Activated naive CD8-positive, alpha-beta T cell treated with anti-CD3 and anti-CD28 coated beads, Interleukin-2, amount 50 U/mL, for 16 hours (primary cell): ENCODE measurements around the gene GFER.

ENCODE experiments used
- DNase-seq: peaks from one replicate; pipeline ENCODE4 v3.0.0-alpha.2; 2020; ENCODE audit warnings: low read depth, low spot score

The GFER gene

DNA sequence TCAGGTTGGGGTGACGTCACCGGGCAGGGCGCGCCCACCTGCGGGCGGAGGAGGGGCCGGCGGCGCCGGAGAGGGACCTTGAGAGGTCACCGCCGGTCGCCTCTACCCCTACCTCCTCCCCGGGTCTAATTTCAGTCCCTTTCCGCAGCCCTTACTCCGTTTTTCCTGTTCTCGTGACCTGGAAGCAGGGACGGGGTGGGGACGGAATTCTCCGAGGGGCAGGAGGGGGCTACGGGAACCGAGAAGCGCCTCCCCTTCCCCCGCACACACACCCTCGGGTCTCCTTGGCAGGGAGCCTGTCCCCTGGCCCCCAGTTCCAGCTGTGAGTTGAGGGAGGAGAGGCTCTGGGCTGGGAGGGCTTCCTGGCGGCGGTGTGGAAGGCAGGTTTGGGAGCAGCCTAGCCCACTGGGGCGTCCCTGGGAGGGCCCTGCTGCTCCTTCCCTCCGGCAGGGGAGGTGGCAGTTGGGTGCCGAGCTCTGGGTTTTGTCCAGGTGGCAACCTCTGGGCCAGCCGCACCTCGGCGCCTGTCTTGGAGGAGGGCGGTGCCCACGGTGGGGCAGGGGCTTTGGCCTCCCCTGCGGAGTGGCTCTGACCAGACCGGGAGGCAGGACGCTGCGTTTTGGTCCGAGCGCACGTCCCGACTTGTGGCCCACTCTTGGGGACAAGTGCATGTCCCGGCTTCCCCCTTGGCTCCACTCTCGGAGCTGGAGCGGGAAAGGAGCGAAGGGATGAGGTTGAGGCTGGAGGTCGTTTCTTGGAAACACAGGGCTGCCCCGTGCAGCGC is 6.5 kb downstream of the GFER start:
- no peak for DNase-seq

DNA sequence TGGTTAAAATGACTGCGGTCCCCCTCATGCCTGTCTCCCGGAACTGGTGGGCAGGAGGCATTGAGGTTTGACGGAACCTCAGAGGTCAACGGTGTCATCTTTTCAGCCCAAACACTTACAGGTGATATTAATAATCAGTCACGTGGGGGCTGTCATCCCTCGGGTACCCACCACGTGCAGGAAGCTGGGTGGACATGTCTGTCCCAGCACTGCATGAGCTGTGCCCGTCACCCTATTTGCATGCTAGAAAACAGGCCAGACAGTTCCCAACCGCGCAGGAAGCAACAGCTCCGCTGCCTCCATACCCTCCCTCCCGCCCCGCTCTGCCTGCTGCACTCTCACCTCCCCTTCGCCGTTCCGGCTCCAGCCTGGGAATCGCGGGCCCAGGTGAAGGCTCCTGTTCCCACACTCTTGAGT is 7.2 kb downstream of the GFER start:
- DNase-seq: no peak

DNA sequence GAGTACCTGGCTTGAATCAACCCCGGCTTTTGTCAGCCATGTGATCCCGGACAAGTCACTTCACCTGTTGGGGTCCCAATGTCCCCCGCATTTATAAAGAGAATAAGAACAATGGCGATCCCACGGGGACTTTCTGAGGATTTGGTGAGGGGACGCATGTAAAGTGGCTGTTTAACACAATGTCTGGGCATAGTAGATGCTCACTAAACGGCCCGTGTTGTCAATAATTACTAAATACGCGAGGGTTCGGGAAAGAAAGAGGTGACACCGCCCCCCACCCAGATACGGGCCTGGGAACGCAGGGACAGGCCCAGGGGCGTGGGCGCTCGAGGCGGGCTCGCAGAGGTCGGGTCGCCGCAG is 7.6 kb downstream of the GFER start:
- no peak for DNase-seq

DNA sequence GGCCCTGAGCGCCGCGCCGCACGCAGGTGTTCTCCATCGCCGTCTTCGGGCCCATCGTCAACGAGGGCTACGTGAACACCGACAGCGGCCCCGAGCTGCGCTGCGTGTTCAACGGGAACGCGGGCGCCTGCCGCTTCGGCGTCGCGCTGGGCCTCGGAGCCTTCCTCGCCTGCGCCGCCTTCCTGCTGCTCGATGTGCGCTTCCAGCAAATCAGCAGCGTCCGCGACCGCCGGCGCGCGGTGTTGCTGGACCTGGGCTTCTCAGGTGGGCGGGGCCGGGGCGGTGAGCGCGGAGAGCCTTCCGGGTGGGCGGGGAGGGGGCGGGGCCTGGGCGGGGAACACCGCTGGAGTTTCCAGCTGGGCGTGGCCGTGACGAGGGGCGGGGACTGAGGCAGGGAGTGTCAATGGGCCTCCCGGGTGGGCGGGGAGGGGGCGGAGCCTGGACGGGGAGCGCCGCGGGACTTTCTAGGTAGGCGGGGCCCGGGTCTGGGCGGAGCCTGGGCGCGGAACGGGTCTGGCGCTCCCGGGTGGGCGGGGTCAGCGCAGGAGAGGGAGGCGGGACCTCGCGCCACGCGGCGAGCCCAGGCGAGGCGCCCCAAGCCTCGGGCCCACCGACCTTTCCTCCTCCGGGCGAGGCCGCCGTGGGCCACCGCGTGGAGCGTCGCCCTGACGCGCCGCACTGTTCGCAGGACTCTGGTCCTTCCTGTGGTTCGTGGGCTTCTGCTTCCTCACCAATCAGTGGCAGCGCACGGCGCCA is 8.1 kb downstream of the GFER start:
- peak; percentile 94 for DNase-seq

DNA sequence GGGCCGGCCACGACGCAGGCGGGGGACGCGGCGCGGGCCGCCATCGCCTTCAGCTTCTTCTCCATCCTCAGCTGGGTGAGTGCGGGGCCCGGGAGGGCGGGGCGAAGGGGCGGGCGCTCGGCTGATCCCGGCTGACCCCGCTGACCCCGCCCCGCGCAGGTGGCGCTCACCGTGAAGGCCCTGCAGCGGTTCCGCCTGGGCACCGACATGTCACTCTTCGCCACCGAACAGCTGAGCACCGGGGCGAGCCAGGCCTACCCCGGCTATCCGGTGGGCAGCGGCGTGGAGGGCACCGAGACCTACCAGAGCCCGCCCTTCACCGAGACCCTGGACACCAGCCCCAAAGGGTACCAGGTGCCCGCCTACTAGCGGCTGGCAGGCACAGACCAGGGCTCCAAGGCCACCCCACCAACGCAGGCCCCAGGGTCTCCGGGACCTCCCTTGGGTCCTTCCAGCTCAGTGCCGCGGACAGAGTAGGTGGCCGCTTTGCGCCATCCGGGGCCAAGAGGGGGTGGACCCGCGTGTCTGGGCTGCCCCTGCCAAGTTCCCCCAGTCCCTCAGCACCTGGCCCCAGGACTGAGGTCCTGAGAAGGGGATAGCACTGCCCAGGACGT is 8.8 kb downstream of the GFER start:
- no peak for DNase-seq

DNA sequence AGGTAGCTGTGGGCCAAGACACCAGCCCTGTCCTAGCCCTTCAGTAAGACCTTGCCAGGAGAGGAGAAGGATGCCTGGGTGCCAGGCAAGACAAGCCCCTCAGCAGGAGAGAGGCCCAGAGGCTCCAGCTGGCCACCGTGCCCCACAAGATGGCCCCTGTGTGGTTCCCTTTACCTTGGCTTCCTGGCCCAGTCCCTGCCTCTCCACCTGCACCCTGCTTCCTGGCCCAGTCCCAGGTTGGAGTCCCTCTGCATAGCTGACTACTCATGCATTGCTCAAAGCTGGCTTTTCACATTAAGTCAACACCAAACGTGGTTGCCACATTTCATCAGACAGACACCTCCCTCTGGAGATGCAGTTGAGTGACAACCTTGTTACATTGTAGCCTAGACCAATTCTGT is 9.7 kb downstream of the GFER start:
- no peak for DNase-seq

DNA sequence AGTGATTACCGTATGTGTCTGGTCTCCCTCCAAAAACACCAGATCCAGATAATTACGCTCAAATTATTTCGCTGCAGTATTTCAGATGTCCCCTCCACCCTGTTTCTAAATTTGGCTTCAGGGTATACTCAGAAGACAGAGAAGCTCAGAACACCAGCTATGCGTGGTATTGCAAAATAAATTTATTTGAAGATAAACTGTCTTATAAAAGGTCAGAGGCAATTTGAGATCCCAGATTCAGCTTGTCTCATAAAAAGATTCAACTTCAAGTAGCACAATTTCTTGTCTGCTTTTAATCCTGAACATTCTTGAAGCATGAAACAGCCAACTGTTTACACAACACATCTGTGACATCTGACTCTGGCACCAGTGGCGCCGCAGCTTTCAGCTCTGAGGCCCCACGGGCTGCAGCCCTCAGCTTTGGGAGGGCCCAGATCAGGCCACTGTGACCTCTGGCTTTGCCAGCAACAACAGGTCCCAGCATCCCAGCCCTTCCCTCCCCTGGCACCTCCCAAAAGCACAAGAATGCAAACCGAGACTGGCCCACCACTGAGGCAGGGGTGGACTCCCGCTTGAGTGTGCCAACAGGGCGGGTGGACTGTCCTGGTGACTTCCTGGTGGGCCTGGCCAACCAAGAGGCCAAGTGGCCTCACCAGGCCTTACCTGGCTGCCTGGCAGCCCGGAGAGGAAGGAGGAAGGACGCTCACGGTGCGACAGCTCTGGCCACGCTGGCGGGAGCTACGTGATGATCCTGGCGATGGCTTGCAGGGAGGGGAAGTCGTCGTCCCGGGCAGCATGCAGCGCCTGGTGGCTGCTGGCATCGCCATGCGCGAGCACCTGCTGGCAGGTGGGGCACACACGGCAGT is 13.7 kb downstream of the GFER start:
- no peak for DNase-seq

DNA sequence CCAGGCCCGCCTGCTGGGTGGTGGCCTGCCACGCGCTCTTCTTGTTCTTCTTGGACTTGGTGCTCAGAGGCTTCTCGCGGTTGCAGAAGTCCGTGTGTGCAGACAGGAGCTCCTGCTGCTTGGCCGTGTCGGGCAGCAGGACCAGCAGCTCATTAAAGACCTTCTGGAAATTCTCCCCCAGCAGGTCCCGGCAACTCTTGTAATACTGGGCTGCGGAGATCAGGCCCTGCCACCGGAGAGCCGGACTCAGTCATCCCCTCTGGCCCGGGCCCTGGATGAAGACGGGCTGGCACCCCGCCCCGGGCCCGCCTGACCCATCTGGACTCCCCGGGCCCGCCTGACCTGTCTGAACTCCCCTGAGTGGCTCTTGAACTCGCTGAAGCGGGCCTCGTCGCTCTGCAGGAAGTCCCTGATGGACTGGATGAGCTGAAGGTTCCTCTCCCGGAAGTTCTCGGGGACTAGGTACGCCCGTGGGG is 14.4 kb downstream of the GFER start:
- DNase-seq: no peak

DNA sequence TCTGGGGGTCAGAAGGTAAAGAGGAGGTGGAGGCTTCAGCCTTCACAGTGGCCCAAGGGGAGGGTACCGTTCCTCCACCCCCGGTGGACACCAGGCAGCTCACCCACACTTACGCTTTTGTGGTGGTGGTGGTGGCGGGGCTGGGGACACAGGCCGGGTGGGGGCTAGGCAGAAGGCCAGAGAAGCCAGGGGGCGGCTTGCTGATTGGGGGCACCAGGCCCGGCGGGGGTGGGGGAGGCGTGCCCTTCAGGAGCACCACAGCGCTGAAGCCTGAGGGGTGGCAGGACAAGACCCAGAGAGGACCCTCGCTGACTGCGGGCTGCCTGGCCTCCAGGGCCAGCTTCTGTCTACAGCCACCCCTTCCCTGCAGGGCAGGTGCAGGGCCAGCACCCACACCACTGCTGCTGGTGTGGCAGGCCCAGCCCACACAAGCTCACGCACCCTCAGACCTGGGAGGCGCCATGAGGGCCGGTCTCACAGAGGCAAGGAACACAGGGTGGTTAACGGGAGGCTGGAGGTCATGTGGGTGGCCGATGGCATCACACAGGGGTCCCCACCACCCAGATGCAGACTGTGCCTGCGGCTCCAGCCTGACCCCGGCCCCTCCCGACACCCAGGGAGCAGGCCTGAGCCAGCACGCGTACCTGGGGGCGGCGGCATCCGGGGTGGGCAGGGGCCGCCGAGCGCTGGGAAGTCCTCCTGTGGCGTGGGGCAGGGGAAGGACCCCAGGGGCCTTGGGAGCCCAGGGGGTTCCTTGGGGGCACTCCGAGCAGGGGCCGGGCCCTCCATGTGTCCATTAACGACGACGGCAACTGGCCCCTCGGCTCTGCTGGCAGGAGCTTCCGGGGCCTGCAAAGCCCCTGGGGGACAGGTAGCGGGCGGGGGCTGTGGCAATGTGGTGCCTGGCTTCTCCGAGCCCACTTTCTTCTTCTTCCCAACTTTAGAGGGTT is 15.1 kb downstream of the GFER start:
- no peak for DNase-seq

DNA sequence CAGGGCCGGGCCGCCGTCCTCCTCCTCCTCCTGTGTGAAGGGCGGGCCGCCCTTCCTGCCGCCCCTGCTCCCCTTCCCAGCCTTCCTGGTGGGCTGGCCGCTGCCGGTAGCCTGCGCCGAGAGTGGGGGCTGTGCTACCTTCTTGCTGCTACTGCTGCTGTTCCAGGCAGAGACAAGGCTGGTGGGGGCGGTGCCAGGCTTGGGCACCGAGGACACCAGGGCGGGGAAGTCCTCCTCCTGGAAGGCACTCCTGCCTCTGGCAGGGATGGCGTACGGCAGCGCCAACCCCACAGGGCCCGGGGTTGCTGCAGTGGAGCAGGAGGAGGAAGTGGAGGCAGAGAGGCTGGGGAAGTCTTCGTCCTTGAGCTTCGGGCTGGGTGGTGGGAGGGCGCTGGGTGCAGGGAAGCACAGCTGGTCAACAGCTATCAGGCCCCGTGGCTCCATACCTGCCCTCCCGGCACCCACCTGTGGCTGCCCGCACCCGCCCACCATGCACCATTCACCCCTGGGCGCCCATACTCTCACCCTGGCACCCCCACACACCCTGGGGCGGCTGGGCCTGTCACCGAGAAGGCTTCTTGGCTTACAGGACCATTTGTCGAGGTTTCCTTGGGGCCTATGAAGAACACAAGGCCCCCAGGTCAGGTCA is 16.0 kb downstream of the GFER start:
- DNase-seq: no peak

DNA sequence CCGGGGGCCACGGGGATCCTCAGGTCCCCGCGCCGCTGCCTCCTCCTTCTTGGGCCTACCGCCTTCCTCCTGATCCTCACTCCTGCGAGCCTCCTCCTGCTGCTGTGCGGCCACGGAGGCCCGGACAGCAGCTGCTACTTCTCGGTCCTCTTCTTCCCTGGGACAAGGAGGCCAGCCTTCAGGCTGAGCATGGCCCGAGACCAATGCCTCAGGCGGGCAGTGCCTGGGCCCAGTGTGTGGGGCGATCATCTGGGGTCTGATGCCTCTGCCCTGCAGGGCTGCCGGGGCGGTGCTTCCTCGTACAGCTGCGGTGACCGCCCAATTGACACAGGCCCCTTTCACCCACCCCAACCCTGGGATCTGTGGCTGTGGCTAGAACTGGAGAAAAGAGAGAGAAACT is 17.0 kb downstream of the GFER start:
- DNase-seq: no peak

DNA sequence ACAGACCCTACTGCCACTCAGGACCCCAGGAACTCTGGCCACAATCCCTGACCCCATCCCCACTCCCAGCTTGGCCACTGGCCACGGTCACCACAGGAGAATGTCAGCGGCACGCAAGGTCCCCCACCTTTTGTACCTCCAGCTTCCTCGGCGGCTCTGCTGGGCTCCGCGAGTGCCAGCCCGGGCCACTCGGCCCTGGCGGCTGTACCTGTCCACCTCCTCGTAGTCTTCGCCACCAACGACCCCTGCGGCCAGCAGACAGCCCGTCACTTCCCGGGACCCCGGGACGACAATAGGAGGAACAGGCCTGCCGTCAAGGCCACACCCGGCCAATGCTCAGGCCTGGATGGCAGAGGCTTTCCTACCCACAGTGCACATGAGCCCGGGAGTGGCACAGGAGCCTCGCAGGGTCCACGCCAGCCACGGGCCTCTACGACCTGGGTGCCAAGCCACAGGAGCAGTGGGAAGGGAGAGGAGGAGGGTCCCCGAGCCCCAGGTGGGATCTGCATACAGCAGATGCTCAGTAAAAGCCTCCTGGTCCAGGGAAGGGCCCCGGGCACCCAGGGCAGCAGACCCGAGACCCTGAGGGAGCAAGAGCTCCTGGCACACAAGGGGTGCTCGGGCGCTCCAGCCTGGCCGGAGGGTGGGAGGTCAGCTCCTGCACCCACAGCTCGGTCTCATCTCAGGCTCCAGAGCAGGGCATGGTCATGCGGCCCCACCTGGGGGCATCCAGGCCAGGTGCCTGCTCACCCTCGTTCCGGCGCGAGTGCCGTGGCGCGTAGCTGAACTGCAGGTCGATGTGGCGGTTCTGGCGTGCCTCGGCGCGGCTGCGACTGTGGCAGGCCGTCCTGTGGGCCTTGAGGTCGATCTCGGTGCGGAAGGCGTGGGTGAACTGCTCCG is 17.7 kb downstream of the GFER start:
- no peak for DNase-seq

DNA sequence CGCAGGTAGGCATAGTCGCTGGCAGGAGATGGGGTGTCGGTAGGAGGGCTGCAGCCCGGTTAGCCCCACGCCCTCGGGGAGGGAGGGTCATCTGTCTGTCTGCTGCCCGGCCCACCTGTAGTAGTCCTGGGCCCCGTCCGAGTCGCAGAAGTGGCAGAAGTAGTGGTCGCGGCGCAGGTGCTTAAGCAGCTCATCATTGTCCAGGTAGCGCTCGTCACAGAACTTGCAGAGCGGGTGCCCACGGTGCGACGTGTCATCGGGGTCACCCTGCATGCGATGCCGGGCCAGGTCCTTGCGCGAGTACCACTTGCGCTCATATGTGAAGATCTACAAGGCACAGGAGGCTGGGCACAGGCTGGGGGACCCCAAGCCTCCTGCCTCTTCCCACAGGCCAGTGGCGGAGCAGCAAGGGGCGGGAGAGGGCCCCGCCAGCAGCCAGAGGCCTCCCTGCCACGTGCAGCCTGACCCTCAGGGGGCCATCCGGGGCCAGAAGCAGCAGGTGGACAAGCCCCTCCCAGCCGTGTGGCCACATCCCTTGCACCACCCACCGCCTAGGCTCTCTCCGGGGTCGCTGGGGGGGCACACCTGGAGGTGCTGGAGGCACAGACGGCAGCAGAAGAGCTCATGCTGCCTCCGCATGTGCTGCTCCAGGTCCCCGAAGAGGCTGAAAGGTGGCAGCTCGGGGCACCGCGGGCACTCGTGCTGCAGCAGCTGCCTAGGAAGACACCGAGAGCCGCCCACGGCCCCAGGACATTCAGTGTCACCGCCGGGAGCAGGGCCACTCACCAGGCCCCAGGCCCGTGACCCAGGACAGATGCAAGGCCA is 18.6 kb downstream of the GFER start:
- no peak for DNase-seq

DNA sequence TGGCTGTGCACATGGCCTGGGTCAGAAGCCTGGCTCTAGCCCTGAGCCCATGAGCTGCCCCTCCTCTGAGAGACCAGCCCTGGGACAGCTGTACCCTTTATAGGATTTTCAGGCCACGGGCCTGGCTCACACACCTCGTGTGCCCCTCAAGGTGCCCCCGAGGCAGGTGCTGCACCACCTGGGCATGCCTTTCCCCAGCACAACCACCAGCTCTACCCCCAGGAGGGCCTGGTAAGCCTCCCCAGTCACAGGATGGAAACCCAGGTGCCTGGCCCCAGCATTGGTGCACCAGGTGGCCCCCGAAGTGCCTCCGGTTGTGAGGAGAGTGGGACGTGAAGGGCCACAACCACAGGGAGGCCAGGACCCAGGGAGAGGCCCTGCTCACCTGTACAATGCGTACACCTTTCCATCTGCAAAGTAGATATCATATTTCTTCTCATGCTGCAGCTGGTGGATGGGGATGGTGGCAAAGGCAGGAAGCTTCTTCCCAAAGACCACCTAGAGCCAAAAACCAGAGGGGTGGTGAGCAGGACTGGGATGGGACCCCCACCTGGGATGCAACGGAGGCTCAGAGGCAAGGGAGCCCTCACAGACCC is 19.3 kb downstream of the GFER start:
- DNase-seq: no peak

DNA sequence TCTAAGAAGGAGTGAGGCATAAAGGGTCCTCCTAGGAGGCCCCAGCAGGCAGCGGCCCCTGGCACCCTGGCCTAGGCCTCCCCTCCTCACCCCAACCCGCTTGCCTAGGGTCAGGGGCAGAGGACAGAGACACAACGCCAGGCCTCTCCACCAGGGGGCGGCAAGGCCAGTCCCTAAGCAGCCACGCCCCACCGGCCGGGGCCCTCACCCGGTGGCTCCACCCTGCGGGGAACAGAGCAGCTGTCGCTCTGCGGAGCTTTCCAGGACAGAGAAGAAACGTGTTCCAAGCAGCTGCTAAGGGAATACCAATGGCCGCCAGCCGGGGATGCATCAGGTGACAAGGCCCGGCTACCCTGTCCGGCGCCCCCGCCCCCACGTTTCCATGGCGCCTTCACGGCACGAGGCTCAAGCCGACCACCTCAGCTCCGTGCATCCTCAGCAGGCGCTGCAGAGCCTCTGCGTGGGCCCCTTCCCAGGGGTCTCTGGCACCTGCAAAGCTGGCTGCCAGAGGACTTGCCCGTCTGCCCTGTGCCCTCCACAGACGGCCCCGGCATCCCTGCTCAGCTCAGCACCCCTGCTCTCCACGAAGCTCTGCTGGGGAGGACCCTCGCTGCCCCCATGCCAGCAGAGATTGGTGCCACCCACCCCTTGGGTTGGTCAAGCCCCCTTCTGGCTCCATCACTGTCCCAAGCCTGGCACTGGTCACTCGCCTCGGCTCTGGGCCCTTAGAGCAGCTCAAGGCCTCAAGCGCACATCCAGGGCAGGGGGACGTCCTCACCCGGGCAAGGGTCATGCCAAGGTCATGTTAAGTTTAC is 20.0 kb downstream of the GFER start:
- DNase-seq: peak; percentile 77

DNA sequence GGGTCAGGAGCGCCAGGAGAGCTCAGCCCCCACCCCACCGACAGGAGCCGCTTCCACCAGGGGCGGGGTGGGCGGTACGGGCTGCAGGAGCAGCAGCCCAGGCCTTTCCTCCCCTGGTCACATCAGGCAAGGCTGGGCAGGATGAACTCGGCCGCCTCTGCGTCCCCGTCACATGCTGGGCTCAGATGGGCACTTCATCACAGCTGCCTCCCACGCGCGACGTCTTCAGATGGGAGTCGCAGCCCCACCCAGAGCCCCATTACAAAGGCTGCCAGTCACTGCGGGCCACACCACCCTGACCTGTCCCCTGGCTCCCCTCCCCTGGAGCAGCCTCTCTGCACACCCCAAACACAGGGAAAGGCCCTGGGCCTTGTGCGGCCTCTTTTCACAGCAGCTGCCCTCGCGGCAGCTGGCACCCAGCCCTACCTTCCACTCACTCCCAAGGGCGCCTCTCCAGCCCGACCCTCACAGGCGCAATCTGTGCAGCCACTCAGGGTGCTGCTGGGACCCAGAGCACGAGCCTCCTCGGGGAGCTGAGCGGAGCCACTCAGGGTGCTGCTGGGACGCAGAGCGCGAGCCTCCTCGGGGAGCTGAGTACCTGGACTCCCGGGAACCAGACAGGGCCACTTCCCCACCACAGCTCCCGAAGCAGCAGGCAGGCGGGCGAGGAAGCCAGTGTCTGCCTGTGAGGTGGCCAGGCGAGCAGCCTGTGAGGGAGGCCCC is 21.0 kb downstream of the GFER start:
- DNase-seq: no peak
